HG02970 (cell line): Measurements from ENCODE around the gene ACOX2.

Experiments used
- ATAC-seq: cut with Tn5 transposase; IDR thresholded peaks from one replicate; pipeline ENCODE4 v1.9.1; 2021; ENCODE audit warnings: mild to moderate bottlenecking, moderate library complexity, moderate number of reproducible peaks; ENCODE audit not compliant: unreplicated experiment, low FRiP score

Gene ACOX2

GRCh38 chr3:58514405-58514804 lies 22.6 kb downstream of the ACOX2 start:
- ATAC-seq = no peak

GRCh38 chr3:58508437-58508836 lies 28.6 kb downstream of the ACOX2 start:
- ATAC-seq = no peak

DNA sequence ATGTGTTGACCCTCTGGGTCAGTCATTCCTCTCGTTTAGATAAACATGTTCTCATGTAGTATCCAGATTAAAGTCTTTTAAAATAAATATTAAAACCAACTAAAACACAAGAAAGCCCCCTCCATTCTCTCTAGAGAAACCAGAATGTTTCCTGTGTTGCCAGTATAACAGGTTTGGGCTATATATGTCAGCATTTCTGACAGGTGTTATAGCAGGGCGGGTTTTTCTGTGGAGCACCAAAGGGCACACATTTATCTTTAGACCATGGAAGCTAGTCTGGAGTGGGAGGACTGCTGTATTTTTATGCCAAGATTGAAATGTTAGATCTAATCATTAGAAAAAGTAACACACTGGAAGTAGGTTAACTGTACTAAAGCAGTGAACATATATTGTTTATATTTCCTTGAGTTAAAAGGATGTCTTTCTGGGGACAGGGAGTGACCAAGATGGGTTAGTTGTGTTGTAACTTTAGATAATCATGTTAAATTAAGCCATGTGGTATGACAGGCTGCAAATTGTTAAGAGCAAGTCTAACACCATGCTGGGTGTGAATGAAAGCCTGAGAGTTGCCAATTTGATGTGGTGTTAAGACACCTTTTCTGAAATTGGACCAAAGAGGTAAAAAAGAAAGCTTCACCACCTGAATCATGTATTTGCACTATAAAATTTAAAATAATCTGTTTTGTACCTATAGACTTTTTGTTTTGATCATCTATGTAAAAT lies 29.5 kb downstream of the ACOX2 start:
- no peak for ATAC-seq

DNA sequence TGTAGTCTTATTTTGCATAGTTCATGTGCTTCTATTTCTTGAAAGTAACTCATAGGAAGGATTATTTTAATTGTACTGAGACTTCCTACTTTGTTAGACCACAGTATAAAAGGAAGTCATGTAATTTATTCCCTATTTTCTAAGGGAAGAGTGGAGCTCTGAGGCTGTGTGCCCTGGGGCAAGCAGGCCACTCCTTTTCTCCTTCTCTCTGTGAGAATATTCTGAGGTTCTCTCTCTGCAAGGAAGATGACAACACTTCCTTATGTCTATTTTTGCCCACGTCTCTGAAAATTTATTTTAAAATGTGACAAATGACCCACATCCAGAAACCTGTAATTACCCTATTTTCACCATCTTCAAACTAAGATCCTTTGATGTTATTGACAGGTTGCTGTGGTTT lies 34.1 kb downstream of the ACOX2 start:
- no peak for ATAC-seq

DNA sequence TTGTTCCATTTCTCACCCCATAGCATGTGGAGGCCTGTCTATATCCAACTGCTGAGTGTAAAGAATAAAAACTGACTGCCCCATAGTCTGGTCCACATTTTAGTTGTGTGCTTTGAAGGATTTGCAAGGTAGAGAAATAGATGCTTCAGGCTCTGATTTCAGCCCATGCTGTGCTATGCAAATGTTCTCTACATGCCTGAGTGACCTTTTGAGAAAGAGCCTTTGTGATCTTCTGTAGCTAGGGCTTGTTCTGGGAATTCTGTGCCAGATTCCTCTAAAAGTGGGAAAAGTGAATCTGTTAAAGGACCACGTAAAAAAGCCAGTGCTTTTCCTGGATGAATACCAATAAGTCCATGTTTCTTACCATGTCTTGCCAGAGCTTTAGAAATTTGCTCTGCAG lies 39.9 kb downstream of the ACOX2 start:
- no peak for ATAC-seq

DNA sequence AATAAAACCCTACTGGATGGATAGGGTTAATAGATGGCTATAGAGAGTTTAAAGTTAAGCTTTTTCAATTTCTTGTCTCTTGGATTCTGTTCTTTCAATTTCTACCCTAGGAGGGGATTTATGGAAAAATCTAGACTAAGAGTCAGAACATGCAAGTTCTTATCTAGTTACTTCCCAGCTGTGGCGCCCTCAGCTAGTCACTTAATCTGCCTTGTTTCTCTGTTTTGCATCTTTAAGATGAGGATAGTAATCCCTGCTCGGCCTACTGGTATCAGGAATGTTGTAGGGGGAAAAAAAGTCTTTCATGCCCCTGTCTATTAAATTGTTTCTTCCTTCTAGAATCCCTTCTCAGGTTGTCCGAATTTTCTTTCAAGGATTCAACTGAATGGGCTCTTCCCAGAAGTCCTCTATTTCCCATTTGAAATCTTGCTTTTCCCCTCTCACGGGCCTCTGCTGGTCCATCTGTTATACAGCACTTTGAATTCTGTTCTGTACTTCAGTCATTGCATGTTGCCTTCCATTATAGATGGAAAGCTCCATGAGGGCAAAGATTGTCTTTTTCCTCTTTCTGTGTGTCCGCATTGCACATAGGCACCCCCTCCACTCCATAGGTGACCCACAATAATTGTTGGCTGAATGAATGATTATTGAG lies 40.7 kb downstream of the ACOX2 start:
- ATAC-seq = no peak

DNA sequence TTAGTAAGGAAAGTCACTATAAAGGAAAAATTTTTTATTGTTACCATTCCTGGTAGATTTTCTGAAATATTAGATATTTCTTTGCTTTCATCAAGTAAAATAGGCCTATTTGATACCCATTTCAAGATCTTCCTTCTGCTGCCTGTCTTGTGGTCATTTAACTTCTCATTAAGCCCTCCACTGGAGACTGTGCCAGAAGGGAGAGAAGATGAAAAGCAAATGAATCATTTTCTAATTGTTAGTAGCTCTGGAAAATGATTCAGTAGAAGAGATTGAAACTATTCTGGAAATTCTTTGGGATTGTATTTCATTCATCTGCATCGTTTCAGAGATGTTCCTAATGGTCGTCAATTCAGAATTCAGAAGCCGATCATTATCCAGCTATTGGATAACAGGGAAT lies 41.9 kb downstream of the ACOX2 start:
- ATAC-seq = no peak

DNA sequence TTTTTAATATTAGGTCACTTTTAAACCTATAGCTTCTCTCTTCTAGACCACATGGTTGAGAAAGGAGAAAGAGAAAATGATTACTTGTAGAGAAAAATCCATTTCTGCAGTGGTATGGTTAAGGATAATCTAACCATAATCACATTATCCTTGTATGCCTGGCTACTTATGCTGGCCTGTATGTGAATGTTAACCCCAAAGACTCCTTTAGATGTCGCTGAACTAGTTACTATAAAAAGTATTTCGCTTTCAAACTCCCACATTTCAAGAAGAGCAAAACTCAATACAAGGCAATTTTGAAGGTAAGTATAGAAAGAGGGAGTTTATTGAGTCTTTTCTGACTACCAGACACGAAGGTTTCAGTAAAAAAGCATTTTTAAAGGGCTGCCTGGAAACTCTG lies 42.9 kb downstream of the ACOX2 start:
- ATAC-seq = no peak

- ATAC-seq = no peak
Measured at GRCh38 chr3:58492494-58492905, 44.5 kb downstream of the ACOX2 start.

DNA sequence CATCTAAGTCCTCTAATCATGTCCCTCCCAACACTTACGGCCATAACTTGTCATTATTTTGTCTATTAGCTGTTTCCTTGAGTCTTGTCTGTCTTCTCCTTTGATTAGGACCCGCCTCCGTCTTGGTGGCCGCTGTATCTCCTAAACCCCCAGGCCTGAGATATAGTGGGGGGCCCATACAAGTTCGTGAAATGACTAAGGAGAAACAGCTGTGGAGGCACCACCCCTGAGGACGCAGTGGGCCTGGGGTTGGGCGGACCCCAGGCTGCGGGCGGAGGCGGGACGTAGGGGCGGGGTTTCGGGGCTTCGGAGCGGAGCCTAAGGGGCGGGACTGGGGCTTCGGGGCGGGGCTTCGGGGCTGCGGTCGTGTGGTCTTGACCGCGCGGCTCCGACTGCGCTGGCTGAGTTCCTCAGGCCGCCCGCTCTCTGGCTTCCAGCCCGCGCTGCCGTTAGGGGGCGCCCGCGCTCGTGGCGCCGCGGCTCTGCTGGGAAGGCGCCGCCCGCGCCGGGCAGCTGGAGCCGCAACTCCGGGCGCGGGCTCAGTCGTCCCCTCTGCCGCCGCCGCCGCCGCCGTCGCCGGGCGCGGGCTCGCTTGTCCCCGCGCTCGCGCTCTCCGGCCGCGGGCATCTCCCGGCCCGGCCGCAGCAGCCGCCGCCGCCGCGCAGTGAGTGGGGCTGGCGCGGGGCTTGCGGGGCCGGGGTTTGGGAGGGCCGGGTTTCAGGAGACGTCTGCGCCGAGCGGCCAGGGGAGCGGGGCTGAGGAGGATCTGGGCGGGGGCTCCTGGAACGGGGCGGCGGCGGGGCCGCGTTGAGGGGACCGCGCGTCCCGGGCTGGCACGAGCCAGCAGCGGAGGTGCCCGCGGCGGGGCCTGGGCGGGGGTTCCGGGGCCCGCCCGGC lies 45.2 kb downstream of the ACOX2 start, which contains the start of gene KCTD6:
KCTD6 (plus strand) TSS at position 591 of the 897 bp plus-strand sequence. CDS start 6,660 bp downstream, outside the sequence.
- ATAC-seq = peak; percentile 95

GRCh38 chr3:58490860-58491501 lies 46.0 kb downstream of the ACOX2 start:
- no peak for ATAC-seq

DNA sequence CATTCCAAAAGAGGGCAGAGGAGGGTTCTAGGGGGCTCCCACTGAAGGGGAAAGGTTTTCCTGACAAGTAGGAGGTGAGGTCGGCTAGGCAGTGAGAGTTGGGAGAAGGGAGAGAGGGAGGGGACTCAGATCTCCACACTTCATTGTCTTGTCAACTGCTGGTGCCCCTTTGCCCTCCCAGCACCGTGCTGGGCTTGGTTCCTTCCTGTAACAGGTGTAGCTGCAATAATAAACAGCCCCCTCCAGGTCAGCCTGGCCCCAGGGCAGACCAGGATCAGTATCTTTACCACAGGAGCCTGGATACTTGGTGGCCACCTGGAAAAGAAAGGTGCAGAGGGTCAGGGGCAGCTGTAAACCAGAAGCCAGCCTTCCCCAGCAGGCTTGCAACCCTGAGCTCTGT lies 48.0 kb downstream of the ACOX2 start:
- no peak for ATAC-seq

DNA sequence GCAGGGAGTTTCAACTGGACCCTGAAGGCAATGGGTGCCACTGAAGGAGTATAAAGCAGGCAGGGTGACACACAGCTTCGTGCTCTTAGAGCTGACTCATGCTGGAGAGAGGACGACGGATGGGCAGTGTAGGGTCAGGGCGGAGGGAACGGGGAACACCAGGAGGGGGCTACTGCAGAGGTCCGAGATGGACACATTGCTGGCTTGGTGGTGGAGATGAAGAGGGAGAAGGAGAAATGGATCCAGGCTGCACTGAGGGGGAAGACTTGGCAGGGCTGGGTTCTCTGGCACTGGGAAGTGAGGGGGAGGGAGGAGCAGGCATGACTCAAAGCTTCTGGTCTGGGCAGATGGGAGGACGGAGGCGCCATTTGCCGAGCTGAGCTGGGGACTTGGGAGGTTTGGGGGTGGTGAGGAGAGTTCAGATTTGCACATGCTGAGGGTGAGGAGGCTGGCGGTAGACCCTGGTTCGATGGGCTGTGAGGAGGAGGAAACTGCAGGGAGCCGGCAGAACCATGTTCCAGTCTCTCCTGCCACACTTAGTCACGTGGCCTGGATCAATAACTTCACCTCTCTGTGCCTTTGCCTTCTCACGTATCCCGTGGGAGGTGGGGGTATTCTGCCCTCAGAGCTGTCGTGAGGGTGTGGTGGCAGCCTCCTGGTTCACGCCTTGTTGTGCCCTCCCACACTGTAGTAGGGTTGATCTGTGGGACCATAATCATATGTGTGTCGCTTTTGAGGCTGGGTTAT lies 49.7 kb downstream of the ACOX2 start:
- no peak for ATAC-seq

GRCh38 chr3:58485801-58486435 lies 51.1 kb downstream of the ACOX2 start:
- no peak for ATAC-seq

DNA sequence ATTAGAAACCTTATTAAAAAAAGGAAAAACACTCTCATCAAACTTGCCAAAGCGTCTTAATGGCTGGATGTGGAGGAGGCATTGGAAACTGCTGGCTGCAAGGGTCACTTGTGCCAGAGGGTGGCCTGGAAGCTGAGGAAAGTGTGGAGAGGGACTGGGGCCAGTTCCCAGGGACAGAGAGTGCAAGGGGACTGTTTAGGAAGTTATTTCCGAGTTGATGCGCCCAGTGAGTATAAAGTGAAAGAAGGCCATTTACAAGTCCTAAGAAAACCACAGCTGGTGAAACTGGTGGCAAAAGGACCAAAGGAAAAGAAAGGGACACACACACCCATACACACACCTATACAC lies 52.3 kb downstream of the ACOX2 start:
- no peak for ATAC-seq

- ATAC-seq = no peak
Measured at GRCh38 chr3:58484045-58484721, 52.8 kb downstream of the ACOX2 start.

- no peak for ATAC-seq
Measured at GRCh38 chr3:58482917-58483636, 53.9 kb downstream of the ACOX2 start.

DNA sequence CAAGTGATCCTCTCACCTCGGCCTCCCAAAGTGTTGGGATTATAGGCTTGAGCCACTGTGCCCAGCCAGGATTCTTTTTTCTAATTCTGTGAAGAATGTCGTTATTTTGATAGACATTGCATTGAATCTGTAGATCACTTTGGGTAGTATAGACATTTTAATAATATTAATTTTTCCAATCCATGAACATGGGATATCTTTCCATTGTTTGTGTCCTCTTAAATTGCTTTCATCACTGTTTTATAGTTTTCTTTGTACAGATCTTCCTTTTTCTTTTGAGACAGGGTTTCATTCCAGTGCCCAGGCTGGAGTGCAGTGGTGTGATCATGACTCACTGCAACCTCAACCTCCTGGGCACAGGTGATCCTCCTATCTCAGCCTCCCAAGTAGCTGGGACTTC lies 56.7 kb downstream of the ACOX2 start:
- no peak for ATAC-seq
